GM12878 (cell line): ENCODE data around the gene CCDC194.

Source experiments
- BACH1 ChIP-seq: fragments of 450-650 bp; IDR thresholded peaks from 2 replicates; pipeline ENCODE4 v1.6.1; 2017; ENCODE audit warnings: mild to moderate bottlenecking, borderline replicate concordance
- MXI1 ChIP-seq: fragments of 150-350 bp; IDR thresholded peaks from 2 replicates; pipeline ENCODE4 v1.6.1; 2011; ENCODE audit warnings: low read depth, mild to moderate bottlenecking, inconsistent platforms, low read length, improper control_type of control experiment
- MYB ChIP-seq: fragments of 150-350 bp; IDR thresholded peaks from 2 replicates; pipeline ENCODE4 v1.6.1; 2014; ENCODE audit warnings: mild to moderate bottlenecking, low read depth, low read length, borderline replicate concordance
- RAD21 ChIP-seq: IDR thresholded peaks from 2 replicates; pipeline ENCODE4 v1.6.1; 2011; ENCODE audit warnings: mild to moderate bottlenecking, low read depth, low read length, moderate library complexity; ENCODE audit not compliant: insufficient read depth
- TF ChIP-seq, protein P1 (sequence below), 3 experiments: IDR thresholded peaks in 2 of 3; conservative IDR thresholded peaks in 1 of 3; 2 replicates each; pipeline ENCODE4 v1.5.1; 2011; ENCODE audit warnings: low read depth in 3 of 3, low read length in 3 of 3, mild to moderate bottlenecking in 3 of 3, control low read depth in 2 of 3, moderate library complexity in 2 of 3, inconsistent platforms in 1 of 3, mixed read lengths in 1 of 3; ENCODE audit not compliant: control insufficient read depth in 2 of 3, insufficient read depth in 1 of 3; ENCODE audit errors: extremely low read depth in 1 of 3

DNA sequence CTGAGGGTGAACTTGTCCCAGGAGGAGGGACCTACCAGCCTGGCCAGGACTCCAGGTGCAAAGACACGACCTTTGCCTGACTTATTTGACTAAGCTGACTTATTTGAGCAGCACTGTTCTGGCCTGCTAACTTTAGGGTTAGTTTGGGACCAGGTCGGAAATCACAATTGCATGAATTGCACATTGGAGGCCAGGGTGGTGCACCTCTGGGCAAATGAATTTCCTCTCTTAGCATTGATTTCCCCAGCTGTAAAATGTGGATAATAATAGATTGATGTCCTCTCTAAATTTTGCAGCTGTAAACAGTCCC lies 12.8 kb upstream of the CCDC194 start:
- TF ChIP-seq, protein P1, sequence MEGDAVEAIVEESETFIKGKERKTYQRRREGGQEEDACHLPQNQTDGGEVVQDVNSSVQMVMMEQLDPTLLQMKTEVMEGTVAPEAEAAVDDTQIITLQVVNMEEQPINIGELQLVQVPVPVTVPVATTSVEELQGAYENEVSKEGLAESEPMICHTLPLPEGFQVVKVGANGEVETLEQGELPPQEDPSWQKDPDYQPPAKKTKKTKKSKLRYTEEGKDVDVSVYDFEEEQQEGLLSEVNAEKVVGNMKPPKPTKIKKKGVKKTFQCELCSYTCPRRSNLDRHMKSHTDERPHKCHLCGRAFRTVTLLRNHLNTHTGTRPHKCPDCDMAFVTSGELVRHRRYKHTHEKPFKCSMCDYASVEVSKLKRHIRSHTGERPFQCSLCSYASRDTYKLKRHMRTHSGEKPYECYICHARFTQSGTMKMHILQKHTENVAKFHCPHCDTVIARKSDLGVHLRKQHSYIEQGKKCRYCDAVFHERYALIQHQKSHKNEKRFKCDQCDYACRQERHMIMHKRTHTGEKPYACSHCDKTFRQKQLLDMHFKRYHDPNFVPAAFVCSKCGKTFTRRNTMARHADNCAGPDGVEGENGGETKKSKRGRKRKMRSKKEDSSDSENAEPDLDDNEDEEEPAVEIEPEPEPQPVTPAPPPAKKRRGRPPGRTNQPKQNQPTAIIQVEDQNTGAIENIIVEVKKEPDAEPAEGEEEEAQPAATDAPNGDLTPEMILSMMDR (IDR thresholded peaks at IDR 0.05 in 2 of 3, conservative IDR thresholded peaks at IDR 0.05 in 1 of 3; ENCODE audit: control insufficient read depth in 2 of 3, extremely low read depth in 1 of 3, insufficient read depth in 1 of 3, low read depth in 3 of 3, low read length in 3 of 3): no peak
- TF ChIP-seq RAD21 (no peak), MYB (no peak), MXI1 (no peak), BACH1 (0 out of 2 replicates have a peak, but pooled peaks have one; percentile 9)
